Transverse colon (tissue), 4 donors: Measurements from ENCODE around the gene IGLL1.

Experiments
- CTCF ChIP-seq, 5 experiments: fragments of 200-600 bp in 3 of 5; fragments of 450-650 bp in 2 of 5; sonication (generic) in 3 of 5; IDR thresholded peaks; 1 replicate in 2 of 5; 2 replicates in 3 of 5; pipeline ENCODE4 v1.5.1; 2016 to 2017; ENCODE audit warnings: antibody characterized with exemption in 5 of 5, inconsistent platforms in 3 of 5, mild to moderate bottlenecking in 2 of 5, moderate library complexity in 1 of 5
- POLR2A ChIP-seq: fragments of 450-650 bp; IDR thresholded peaks from one replicate; pipeline ENCODE4 v1.6.1; 2016; ENCODE audit warnings: antibody characterized with exemption, mild to moderate bottlenecking, moderate library complexity
- POLR2AphosphoS5 ChIP-seq, 3 donors: sonication (generic); formaldehyde crosslinking; IDR thresholded peaks; one replicate each; pipeline ENCODE4 v1.6.1; 2016; ENCODE audit warnings: antibody characterized with exemption in 3 of 3

- TF ChIP-seq CTCF (IDR thresholded peaks at IDR 0.05), result no peak
- TF ChIP-seq POLR2A, result no peak
- no peak for TF ChIP-seq POLR2AphosphoS5 (IDR thresholded peaks at IDR 0.05)
Measured at GRCh38 chr22:23562186-23562585, 17.9 kb downstream of the IGLL1 start.
